Measurements from ENCODE around the gene LMF1. TPM values are rescaled to one million over a fixed set of nuclear protein-coding genes. Genes with fewer than 3 reads are reported as not detected.

Gene LMF1
- total RNA-seq, 1 donor, result 35.8 TPM

DNA sequence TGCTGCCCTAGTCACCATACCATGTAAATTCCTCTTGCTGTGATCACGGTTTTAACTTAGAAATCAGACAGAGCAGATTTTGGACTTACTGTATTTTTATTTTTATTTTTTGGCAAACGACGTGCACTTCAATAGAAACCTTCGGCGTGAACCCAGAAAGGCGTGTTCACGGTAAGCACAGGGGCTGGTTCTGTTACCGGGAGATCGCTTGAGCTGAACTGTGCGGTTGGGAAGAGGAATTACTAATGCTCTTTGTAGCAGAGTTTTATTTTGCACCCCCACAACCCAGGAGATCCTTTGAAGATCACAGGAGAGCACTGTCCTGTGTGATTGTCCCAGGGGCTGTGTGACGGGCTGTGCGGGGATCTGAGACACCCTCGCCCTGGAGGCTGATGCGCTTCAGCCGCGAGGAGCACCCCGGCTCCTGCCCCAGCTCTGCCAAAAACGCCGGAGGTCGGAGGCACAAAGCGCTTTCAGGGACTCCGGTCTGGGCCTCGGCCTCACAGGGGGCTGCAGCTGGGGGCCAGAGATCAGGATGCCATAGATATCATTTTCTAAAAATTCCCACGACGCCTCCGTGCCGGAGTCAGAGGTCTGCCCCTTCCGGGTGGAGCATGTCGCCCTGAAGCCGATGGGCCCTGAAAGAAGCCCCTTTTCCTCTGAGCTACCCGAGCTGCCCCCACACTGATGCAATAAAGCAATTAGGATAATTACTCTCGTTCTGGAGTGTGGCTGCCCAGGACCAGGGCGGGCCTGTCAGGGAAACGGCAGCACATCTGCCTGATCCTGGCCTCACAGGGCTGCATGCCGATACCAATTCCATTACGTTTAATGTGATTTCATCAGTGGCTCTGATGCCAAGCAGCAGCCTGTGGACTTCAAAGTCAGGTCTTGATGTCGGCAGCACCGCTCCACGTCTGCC lies 71.8 kb downstream of the LMF1 start:
- H3K4me1 ChIP-seq (ENCODE audit: insufficient read depth, low read length), result no peaks in the 10 kb centered on the region
- H3K27ac ChIP-seq (ENCODE audit: low read depth, low read length), result no peak overlapping the region
- no peak overlapping the region for H2AFZ ChIP-seq (ENCODE audit: low read length)
- no peak overlapping the region for H3K4me2 ChIP-seq (ENCODE audit: insufficient read depth, low read length)
- no peaks in the 10 kb centered on the region for H3K36me3 ChIP-seq (ENCODE audit: insufficient read depth, low read length)
- H3K79me2 ChIP-seq (ENCODE audit: insufficient read depth, low read length), result no peaks in the 10 kb centered on the region
- H4K20me1 ChIP-seq (ENCODE audit: insufficient read depth, low read length), result no peaks in the 10 kb centered on the region
- H3K4me3 ChIP-seq (ENCODE audit: insufficient read depth, low read length), result no peak overlapping the region
- TF ChIP-seq, protein P1, sequence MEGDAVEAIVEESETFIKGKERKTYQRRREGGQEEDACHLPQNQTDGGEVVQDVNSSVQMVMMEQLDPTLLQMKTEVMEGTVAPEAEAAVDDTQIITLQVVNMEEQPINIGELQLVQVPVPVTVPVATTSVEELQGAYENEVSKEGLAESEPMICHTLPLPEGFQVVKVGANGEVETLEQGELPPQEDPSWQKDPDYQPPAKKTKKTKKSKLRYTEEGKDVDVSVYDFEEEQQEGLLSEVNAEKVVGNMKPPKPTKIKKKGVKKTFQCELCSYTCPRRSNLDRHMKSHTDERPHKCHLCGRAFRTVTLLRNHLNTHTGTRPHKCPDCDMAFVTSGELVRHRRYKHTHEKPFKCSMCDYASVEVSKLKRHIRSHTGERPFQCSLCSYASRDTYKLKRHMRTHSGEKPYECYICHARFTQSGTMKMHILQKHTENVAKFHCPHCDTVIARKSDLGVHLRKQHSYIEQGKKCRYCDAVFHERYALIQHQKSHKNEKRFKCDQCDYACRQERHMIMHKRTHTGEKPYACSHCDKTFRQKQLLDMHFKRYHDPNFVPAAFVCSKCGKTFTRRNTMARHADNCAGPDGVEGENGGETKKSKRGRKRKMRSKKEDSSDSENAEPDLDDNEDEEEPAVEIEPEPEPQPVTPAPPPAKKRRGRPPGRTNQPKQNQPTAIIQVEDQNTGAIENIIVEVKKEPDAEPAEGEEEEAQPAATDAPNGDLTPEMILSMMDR (IDR thresholded peaks at IDR 0.05; ENCODE audit: extremely low read depth, low read depth, low read length), result no peak
- no peaks in the 10 kb centered on the region for H3K9me3 ChIP-seq (ENCODE audit: low read depth, low read length)
- no peaks in the 10 kb centered on the region for H3K27me3 ChIP-seq (ENCODE audit: insufficient read depth, low read length)
- DNase-seq (ENCODE audit: insufficient read length, low spot score, missing footprints), result no peak

DNA sequence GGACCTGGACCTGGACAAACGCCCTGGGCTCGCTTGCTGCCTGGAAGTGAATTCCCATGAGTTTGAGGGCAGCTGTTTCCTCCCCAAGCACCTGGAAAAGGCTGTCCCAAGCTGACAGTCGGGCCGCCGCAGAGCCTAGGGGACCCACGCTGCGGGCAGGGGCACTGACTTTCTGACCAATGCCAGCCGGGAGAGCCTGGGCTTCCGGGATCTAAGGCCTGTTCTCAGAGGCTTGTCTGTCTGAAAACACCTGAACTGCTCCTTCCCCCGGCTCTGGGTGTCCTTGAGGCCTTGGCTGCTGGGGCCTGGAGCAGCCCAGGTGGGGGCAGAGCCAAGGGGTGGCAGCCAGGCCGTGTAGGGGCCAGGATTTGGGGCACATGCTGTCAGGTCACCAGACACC lies 72.6 kb downstream of the LMF1 start:
- Histone ChIP-seq H3K4me2 (ENCODE audit: insufficient read depth, low read length) (no peak overlapping the region), H3K9me3 (ENCODE audit: low read depth, low read length) (no peaks in the 10 kb centered on the region), H3K27me3 (ENCODE audit: insufficient read depth, low read length) (no peaks in the 10 kb centered on the region), H3K27ac (ENCODE audit: low read depth, low read length) (no peak overlapping the region), H2AFZ (ENCODE audit: low read length) (no peak overlapping the region), H4K20me1 (ENCODE audit: insufficient read depth, low read length) (no peaks in the 10 kb centered on the region), H3K4me3 (ENCODE audit: insufficient read depth, low read length) (no peak overlapping the region), H3K79me2 (ENCODE audit: insufficient read depth, low read length) (no peaks in the 10 kb centered on the region), H3K4me1 (ENCODE audit: insufficient read depth, low read length) (no peaks in the 10 kb centered on the region), H3K36me3 (ENCODE audit: insufficient read depth, low read length) (no peaks in the 10 kb centered on the region)
- TF ChIP-seq, protein P1 (IDR thresholded peaks at IDR 0.05; ENCODE audit: extremely low read depth, low read depth, low read length), result no peak
- no peak for DNase-seq (ENCODE audit: insufficient read length, low spot score, missing footprints)

DNA sequence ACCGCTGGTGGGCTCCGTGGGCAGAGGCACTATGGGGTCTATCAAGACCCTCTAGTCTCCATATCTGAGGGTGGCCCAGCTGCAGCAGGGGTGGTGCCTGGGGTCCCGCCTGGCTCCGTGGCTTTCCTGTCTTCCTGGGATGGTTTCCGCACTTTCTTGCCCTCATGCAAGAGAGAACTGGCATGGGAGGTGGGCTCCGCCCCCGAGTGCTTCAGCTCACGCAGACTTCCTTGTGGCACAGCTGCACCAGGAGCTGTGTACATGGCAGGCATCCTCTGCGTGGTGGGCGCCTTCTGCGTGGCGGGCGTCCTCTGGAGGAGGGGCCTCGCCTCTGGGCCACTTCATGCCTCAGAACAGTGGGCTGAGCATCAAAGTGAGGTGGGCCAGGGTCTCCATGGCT lies 73.1 kb downstream of the LMF1 start:
- Histone ChIP-seq H2AFZ (ENCODE audit: low read length) (no peak overlapping the region), H4K20me1 (ENCODE audit: insufficient read depth, low read length) (peaks cover 5% of the 10 kb centered on the region)
- no peak for DNase-seq (ENCODE audit: insufficient read length, low spot score, missing footprints)

DNA sequence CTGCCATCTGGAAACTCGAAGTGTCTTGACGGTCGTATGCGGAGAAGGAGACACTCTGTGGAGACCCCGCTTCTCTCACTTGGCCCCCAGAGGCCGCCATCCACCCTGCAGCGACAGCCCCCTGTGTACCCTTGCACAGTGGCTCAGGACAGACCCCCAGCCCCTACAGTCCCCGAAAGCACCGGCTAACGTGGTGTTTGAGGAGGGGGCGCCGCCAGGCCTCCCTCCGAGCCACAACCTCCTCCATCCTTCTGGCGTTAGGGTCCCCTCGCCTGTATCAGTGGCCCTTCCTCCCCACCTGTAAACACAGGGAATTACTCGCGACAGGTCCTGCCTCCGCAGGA lies 73.6 kb downstream of the LMF1 start:
- H3K27ac ChIP-seq (ENCODE audit: low read depth, low read length), result no peak overlapping the region
- H3K9me3 ChIP-seq (ENCODE audit: low read depth, low read length), result no peaks in the 10 kb centered on the region
- no peak for DNase-seq (ENCODE audit: insufficient read length, low spot score, missing footprints)
- H4K20me1 ChIP-seq (ENCODE audit: insufficient read depth, low read length), result peaks cover 9% of the 10 kb centered on the region
- H3K79me2 ChIP-seq (ENCODE audit: insufficient read depth, low read length), result no peaks in the 10 kb centered on the region
- H3K36me3 ChIP-seq (ENCODE audit: insufficient read depth, low read length), result no peaks in the 10 kb centered on the region
- H3K27me3 ChIP-seq (ENCODE audit: insufficient read depth, low read length), result no peaks in the 10 kb centered on the region
- H2AFZ ChIP-seq (ENCODE audit: low read length), result no peak overlapping the region
- H3K4me3 ChIP-seq (ENCODE audit: insufficient read depth, low read length), result no peak overlapping the region
- no peak overlapping the region for H3K4me2 ChIP-seq (ENCODE audit: insufficient read depth, low read length)
- TF ChIP-seq, protein P1 (IDR thresholded peaks at IDR 0.05; ENCODE audit: extremely low read depth, low read depth, low read length), result no peak
- H3K4me1 ChIP-seq (ENCODE audit: insufficient read depth, low read length), result no peaks in the 10 kb centered on the region

More for the DNA sequence above, 73.1 kb downstream of the LMF1 start:
- TF ChIP-seq, protein P1 (IDR thresholded peaks at IDR 0.05; ENCODE audit: extremely low read depth, low read depth, low read length), result no peak
- Histone ChIP-seq H3K4me2 (ENCODE audit: insufficient read depth, low read length) (no peak overlapping the region), H3K4me1 (ENCODE audit: insufficient read depth, low read length) (no peaks in the 10 kb centered on the region), H3K4me3 (ENCODE audit: insufficient read depth, low read length) (no peak overlapping the region), H3K27ac (ENCODE audit: low read depth, low read length) (no peak overlapping the region), H3K36me3 (ENCODE audit: insufficient read depth, low read length) (no peaks in the 10 kb centered on the region), H3K9me3 (ENCODE audit: low read depth, low read length) (no peaks in the 10 kb centered on the region), H3K79me2 (ENCODE audit: insufficient read depth, low read length) (no peaks in the 10 kb centered on the region), H3K27me3 (ENCODE audit: insufficient read depth, low read length) (no peaks in the 10 kb centered on the region)

All from osteoblast (primary cell).